HG02884 (cell line): ENCODE measurements around the gene CYSLTR1.
"Not testable (repeated sequence)": the region's sequence is repeated elsewhere in the genome, so short reads cannot be mapped to it uniquely, and the experiment has no call there.

Source experiments
- ATAC-seq: cut with Tn5 transposase; IDR thresholded peaks from one replicate; pipeline ENCODE4 v1.9.1; 2021; ENCODE audit warnings: mild to moderate bottlenecking, moderate library complexity; ENCODE audit not compliant: unreplicated experiment

The CYSLTR1 gene

DNA sequence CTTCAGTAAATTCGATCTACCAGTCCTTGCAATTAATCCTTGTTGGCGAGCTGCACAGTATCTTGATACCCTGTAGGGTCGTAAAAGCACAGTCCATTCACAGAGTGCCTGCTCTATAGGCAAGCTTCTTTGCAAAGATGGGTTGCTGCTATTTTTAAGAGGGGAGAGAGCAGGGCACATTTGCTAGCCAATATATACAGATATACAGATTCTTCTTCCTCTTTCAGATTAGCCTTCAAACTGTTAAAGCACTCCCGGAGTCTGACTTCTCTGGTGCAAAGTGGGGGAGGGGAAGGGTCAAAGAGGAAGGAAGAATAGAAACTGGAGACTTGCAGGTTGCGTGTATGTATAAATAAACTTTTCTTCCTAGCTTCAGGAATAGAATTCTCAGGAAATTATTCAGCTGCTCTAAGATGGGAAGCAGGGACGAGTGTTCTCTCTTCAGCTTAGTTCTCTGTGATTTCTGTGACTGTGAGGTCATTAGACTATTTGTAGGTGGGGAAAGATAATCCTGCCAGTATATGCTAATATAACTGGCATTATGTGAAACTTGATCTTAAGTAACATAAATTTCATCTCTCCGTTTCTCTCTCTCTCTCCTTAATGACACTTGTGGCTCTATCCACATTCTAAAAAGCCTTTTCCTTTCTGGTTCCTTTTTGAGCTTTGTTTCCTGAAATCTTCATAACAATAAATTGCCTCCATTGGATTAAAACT is at the start of gene CYSLTR1:
Gene CYSLTR1, minus strand, starts transcription at position 242 of the 717 bp plus-strand sequence. CDS start 53,865 bp downstream, outside the sequence.
- peak; percentile 45 for ATAC-seq

DNA sequence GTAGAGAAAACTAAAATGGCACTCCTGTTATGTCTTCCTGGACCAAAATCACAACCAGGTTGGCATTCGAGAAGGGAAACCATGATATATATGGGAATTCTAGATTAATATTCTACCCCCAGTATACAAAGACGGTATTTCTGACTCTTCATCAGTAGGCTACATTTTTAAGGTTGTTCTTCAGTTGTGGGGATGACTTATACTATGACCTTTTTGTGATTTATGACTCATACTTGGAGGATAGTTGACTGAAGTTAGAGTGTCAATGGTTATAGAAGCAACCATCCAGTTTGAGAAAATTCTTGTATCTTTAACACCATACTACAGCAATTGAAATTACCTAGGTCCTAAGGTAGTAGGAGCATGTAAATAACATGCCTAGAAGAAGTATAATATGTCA is 49.8 kb upstream of the CYSLTR1 start:
- ATAC-seq, result no peak

GRCh38 chrX:78375894-78376293 is 48.5 kb upstream of the CYSLTR1 start:
- ATAC-seq, result peak; percentile 89

DNA sequence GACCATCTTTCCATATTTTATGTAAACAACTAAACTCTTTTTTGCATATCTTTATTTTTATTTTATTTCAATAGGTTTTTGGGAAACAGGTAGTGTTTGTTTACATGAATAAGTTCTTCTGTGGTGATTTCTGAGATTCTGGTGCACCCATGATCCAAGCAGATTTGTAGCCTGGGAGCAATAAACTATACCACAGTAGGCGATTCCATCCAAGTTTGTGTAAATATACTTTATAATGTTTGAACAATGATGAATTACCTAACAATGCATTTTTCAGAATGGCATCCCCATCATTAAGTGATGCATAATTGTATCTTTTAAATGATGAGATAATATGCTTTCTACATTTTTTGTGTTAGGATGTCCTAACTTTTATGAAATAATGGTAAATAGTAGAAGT is 39.2 kb upstream of the CYSLTR1 start:
- no peak for ATAC-seq

- no peak for ATAC-seq
These were observed 30.1 kb upstream of the CYSLTR1 start for GRCh38 chrX:78357342-78358055.

GRCh38 chrX:78333521-78333920 is 6.1 kb upstream of the CYSLTR1 start:
- peak; percentile 71 for ATAC-seq

DNA sequence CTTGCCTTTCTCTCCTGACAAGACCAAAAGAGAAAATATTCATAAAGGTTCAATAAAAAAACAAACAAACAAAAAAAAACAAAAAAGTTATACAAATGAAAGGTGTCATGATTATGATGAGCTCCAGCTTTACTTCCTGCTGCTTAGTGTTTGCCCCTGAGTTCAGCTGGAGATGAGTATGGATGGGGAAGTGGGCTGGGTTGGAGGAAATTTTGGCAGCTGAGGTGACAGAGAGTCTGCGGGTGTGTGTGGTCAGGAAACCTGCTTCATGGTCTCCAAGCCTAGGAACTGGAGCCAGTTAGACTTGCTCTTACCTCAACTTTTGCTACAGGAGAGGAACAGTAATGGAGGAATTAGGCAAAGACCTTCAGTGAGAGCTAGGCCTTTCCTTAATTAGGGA is 4.3 kb upstream of the CYSLTR1 start:
- ATAC-seq, result no peak

GRCh38 chrX:78330540-78330939 is 3.1 kb upstream of the CYSLTR1 start:
- ATAC-seq, result no peak

DNA sequence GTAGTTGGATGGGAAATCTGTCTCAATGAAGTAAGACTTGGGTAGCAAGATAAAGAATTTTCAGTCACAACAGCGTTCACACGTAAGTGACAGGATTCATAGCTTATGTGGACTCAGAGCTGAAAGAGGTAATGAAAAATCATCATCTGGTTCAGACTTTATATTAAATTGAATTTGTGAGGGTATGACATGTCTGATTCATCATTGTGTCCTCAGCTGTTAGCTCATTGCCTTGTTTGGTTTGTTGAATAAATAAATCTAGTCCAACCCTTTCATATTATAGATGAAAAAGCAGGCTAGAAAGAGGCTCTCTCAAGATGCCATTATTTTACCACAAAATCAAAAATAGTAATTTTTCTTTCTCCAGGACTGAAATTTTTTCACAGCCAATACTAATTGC is 2.7 kb upstream of the CYSLTR1 start:
- no peak for ATAC-seq

GRCh38 chrX:78329486-78329885 is 2.1 kb upstream of the CYSLTR1 start:
- ATAC-seq, result no peak

DNA sequence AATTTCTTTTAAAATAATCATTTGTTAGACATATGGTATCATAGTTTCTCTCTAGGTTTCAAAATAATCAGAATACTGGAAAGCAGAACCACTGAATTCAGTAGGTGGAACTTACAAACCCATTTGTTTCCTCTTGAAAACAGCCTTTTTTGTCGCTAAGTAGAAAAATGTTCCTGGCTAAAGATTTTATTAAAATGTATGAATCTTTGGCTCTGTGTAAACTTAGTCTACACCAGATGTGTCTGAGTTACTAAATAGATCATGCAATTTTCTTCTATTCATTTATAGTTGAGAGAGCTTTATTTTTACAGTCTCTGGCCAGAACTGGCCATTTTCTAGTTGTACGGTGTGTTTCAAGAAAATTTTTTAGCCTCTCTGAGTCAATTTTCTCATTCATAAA is 1.0 kb downstream of the CYSLTR1 start:
- no peak for ATAC-seq

DNA sequence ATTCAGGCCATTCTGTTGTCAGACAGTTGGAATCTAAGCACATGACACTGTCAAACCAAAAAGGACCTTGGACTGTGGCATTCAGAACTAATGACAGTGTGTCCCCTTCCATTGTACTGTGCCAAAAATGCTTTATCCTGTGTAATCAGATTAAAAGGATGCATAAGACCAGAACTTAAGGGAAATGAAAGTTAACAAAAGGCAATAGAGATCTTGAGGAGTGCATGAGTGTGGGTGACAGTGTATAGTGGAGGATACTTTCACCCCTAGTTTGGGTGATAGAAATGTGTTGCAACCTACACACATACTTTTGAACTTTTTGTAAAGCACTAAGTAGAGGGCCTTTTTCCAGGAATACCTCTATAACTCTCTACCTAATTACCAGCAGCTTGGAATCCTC is 4.5 kb downstream of the CYSLTR1 start:
- ATAC-seq, result no peak

DNA sequence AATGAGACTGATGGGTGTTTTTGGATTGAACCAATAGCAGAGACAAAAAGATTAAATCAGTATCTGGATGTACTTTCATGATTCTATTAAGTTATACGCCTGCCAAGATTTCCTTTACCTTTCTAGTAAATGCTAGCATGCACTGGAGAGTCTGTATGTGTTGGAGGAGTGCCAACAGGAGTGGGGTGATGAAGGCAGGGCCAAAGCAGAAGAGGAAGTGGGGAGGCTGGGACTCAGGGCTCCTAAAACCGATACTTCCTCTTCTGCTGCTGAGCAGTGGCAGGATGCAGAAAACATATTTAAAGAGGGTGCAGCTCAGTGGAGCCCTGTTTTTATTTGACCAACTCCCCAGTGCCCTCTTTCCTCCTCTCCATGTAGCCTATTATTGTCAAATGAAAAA is 5.6 kb downstream of the CYSLTR1 start:
- ATAC-seq, result peak; percentile 87

DNA sequence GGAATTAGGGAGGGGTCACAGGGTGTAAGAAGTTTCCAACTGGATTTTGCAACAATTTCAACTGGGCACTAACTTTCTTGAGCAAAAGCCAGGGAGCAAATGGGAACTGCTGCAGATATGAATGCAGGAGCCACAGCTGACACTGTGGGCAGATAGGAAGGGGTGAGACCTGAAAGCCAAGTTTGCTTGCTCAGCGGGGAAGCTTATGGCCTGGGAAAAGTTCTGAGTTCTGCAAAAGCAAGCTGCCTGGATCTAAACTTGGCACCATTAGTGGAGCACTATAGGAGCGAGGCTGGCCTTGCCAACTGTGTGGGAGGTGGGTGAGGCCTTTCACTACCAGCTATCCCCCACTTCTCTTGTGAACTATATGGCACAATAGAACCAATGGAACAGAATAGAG is 11.1 kb downstream of the CYSLTR1 start:
- ATAC-seq, result no peak

DNA sequence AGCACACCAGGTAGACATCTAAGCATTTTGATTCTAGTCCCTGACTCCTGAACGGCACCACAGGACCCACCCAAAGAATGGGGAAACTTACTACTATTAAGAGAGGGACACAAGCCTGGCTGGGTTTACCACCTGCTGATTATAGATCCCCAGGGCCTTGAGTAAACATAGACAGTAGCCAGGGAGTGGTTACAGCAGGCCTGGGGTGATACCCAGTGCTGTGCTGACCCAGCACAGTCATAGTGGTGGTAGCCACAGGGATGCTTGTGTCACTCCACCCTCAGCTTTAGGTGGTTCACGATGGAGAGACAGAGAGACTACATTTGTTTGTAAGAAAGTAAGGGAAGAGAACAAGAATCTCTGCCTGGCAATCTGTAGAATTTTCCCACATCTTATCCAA is 11.7 kb downstream of the CYSLTR1 start:
- no peak for ATAC-seq

DNA sequence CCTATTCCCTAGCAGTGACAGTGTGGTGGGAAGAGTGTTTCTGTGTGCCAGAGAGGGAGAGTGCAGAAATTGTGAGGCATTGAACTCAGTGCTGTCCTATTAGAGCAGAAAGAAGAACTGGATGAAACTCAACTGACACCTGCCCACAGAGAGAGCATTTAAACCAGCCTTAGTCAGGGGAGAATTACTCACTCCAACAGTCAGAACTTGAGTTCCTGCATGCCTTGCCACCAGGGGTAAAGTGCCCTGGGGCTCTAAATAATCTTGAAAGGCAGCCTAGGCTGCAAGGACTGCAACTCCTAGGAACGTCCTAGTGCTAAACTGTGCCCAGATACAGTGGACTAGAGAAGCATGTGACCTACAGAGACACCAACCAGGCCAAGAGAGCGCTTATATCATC is 12.8 kb downstream of the CYSLTR1 start:
- ATAC-seq, result no peak

- ATAC-seq, result no peak
These were observed 13.9 kb downstream of the CYSLTR1 start for GRCh38 chrX:78313526-78313925.

DNA sequence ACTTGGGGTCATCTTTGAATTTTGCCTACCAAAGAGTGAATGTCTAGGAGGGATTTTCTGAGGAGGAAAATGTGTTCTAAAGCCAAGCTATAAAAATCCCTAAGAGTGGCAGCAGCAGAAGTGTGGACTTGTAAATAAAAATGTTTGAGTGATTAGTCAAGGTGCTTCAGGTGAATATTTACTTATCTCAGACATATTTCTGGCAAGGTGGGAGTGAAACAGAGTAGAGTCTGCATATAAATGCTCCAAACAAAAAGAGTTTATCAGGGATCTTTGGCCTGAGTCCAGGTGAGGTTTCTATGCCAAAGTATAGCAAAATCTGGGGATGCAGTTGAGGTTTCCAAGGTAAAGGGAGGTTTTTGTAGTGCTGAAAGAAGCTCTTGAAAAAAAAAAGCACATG is 19.7 kb downstream of the CYSLTR1 start:
- no peak for ATAC-seq

GRCh38 chrX:78303086-78303485 is 24.3 kb downstream of the CYSLTR1 start:
- no peak for ATAC-seq

DNA sequence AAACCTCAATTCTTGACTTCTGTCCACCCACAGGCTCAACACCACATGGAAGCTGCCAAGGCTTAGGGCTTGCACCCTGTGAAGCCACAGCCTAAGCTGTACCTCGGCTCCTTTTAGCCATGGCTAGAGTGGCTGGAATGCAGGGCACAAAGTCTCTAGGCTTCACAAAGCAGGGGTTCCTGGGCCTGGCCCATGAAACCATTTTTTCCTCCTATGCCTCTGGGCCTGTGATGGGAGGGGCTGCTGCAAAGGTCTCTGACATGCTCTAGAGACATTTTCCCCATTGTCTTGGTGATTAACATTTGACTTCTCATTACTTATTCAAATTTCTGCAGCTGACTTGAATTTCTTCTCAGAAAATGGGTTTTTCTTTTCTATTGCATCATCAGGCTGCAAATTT is 26.5 kb downstream of the CYSLTR1 start:
- not testable (repeated sequence) for ATAC-seq

DNA sequence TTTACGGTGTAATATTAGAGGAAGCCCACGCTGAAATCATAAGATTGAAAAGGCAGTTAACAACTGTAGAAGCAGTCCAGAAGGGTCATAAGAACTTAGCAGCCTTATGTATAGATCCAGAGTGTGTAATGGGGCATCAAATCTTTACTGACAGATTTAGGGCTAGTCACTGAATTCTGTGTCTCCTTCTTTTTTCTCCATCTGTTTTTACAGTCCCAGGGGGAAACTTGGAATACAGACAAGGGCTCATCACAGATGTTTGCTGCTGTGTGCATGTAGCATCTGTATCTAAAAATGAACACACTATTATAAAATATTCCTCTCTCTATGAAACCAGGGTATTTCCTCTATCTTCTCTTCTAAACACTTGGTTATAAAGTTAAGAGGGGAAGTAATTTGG is 43.9 kb downstream of the CYSLTR1 start:
- ATAC-seq, result no peak

- ATAC-seq, result no peak
These were observed 90.3 kb downstream of the CYSLTR1 start for GRCh38 chrX:78237127-78237526.

DNA sequence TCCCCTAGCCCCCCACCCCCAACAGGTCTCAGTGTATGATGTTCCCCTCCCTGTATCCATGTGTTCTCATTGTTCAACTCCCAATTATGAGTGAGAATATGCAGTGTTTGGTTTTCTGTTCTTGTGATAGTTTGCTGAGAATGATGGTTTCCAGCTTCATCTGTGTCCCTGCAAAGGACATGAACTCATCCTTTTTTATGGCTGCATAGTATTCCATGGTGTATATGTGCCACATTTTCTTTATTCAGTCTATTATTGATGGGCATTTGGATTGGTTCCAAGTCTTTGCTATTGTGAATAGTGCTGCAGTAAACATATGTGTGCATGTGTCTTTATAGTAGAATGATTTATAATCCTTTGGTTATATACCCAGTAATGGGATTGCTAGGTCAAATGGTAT is 101.4 kb downstream of the CYSLTR1 start:
- not testable (repeated sequence) for ATAC-seq
